Ovary (tissue), 9 donors: ENCODE measurements around the gene APOC4. TPM values are rescaled to one million over a fixed set of nuclear protein-coding genes. Genes with fewer than 3 reads are reported as not detected.

Source experiments
- DNase-seq, 5 donors: peaks; one replicate each; pipeline ENCODE4 v3.0.0-alpha.2; 2019 to 2020
- H3K27ac ChIP-seq, 2 donors: fragments of 200-600 bp; one replicate each; pipeline versions ENCODE4 v1.5.1 to v1.8.0; 2019 to 2022
- H3K27me3 ChIP-seq: fragments of 200-600 bp; one replicate; pipeline ENCODE4 v1.8.0; 2022
- H3K36me3 ChIP-seq: fragments of 200-600 bp; sonication (generic); one replicate; pipeline ENCODE4 v1.5.1; 2019
- H3K4me1 ChIP-seq: one replicate; pipeline ENCODE4 v1.8.1; 2013; ENCODE audit warnings: mild to moderate bottlenecking, moderate library complexity; ENCODE audit not compliant: insufficient read depth
- H3K4me3 ChIP-seq: fragments of 200-600 bp; sonication (generic); one replicate; pipeline ENCODE4 v1.5.1; 2017
- H3K9me3 ChIP-seq, 2 donors: fragments of 200-600 bp in 1 of 2; sonication (generic) in 1 of 2; one replicate each; pipeline versions ENCODE4 v1.5.1 to v1.8.1; 2013 to 2019; ENCODE audit warnings: mild to moderate bottlenecking in 1 of 2, moderate library complexity in 1 of 2
- CTCF ChIP-seq, 3 donors: fragments of 450-650 bp in 2 of 3; fragments of 200-600 bp in 1 of 3; IDR thresholded peaks; one replicate each; pipeline versions ENCODE4 v1.5.1 to v1.8.0; 2016 to 2022; ENCODE audit warnings: antibody characterized with exemption in 3 of 3, mild to moderate bottlenecking in 1 of 3
- EP300 ChIP-seq: sonication (generic); formaldehyde crosslinking; IDR thresholded peaks from one replicate; pipeline ENCODE4 v1.6.1; 2017; ENCODE audit warnings: antibody characterized with exemption
- POLR2A ChIP-seq: fragments of 450-650 bp; IDR thresholded peaks from one replicate; pipeline ENCODE4 v1.6.1; 2017; ENCODE audit warnings: antibody characterized with exemption, mild to moderate bottlenecking, moderate library complexity
- WGBS, 3 donors: extraction: QIAGEN DNeasy Blood & Tissue Kit in 1 of 3; methylation state at CpG; one replicate each; pipeline versions ENCODE4 v1.1.5 to v1.1.7; 2013 to 2017; 5-methylcytosine and 5-hydroxymethylcytosine counted together
- intact Hi-C, 4 donors: fragments of 100-400 bp; cut with DNase I; formaldehyde crosslinking; loops; one replicate each; pipeline versions ENCODE4 v1.11.0 to v1.15.1; 2022 to 2023
- polyA plus RNA-seq, 2 donors: library from polyadenylated mRNA; stranded (reverse); fragments of 200-250 nt in 1 of 2; fragments of 350-450 nt in 1 of 2; fragmentation: Illumina TruSeq in 1 of 2; extraction: RNeasy Lipid Tissue Mini Kit (QIAGEN cat#74804) in 1 of 2; gene quantifications; one replicate each; pipeline ENCODE4 v1.2.3, GENCODE V29; 2013 to 2014
- total RNA-seq, 7 donors: library from RNA; depleted of rRNA in 2 of 7; stranded (reverse); fragments of >200 nt in 2 of 7; fragmentation: NEBNext Ultra II Directional in 3 of 7; extraction: Animal tissue kit (Norgen Biotek cat#: 25700) in 3 of 7; gene quantifications; one replicate each; pipeline versions ENCODE4 v1.1.0 to v1.2.4, GENCODE V29; 2016 to 2023
- donor health status: DM: no; HTN: no; CAD: no; lungs with moderate emphysema.
- donor health status: DM: no; HTN: no; CAD: no.
- donor health status: Bipolar disorder and iron deficiency.
- donor health status: DM: yes; HTN: yes; CAD: no.
- donor health status: DM: no; HTN: no; CAD: no.
- donor health status: DM: yes; HTN: yes; CAD: no.

APOC4 gene
- total and polyA plus RNA-seq, 9 donors, result 0.57 TPM; not detected in 8

GRCh38 chr19:44990966-44991365 lies 48.9 kb downstream of the APOC4 start:
- Histone ChIP-seq H3K4me1 (no peaks in the 10 kb centered on the region), H3K27me3 (no peaks in the 10 kb centered on the region), H3K27ac (no peak overlapping the region), H3K4me3 (no peak overlapping the region), H3K36me3 (no peaks in the 10 kb centered on the region), H3K9me3 (no peaks in the 10 kb centered on the region)
- no peak for DNase-seq
- 89 to 95% (median 93%) methylated on average over 7 to 12 of the region's 12 CpGs for WGBS, 3 donors
- TF ChIP-seq EP300, result no peak
- TF ChIP-seq POLR2A, result no peak
- TF ChIP-seq CTCF (IDR thresholded peaks at IDR 0.05), result no peak
- intact Hi-C loops, result no loop called here

- Histone ChIP-seq H3K36me3 (no peaks in the 10 kb centered on the region), H3K9me3 (no peaks in the 10 kb centered on the region), H3K4me3 (no peak overlapping the region), H3K4me1 (no peaks in the 10 kb centered on the region), H3K27ac (no peak overlapping the region), H3K27me3 (no peaks in the 10 kb centered on the region)
- WGBS, 3 donors, result 82 to 86% (median 86%) methylated on average over 43 to 44 of the region's 44 CpGs
- DNase-seq, result no peak
- intact Hi-C loops, result no loop called here
- no peak for TF ChIP-seq CTCF (IDR thresholded peaks at IDR 0.05)
- TF ChIP-seq EP300, result no peak
- no peak for TF ChIP-seq POLR2A
Observed at GRCh38 chr19:44992336-44993163, 50.5 kb downstream of the APOC4 start.

GRCh38 chr19:44993526-44993925 lies 51.5 kb downstream of the APOC4 start:
- Histone ChIP-seq H3K9me3 (no peaks in the 10 kb centered on the region), H3K4me1 (no peaks in the 10 kb centered on the region), H3K36me3 (no peaks in the 10 kb centered on the region), H3K27me3 (no peaks in the 10 kb centered on the region), H3K27ac (no peak overlapping the region), H3K4me3 (no peak overlapping the region)
- TF ChIP-seq EP300 (no peak), POLR2A (no peak), CTCF (IDR thresholded peaks at IDR 0.05) (no peak)
- intact Hi-C loops, result no loop called here
- no peak for DNase-seq
- 80 to 83% (median 81%) methylated on average over 6 of the region's 6 CpGs for WGBS, 3 donors

- no peak overlapping the region for H3K27ac ChIP-seq
- H3K9me3 ChIP-seq, result no peaks in the 10 kb centered on the region
- WGBS, 3 donors, result 81 to 86% (median 82%) methylated on average over 12 of the region's 12 CpGs
- TF ChIP-seq CTCF (IDR thresholded peaks at IDR 0.05), result no peak
- no peak for TF ChIP-seq EP300
- no peak for TF ChIP-seq POLR2A
- H3K27me3 ChIP-seq, result no peaks in the 10 kb centered on the region
- intact Hi-C loops, result no loop called here
- no peaks in the 10 kb centered on the region for H3K4me1 ChIP-seq
- H3K36me3 ChIP-seq, result no peaks in the 10 kb centered on the region
- no peak overlapping the region for H3K4me3 ChIP-seq
- no peak for DNase-seq
Observed at GRCh38 chr19:44993926-44994537, 52.0 kb downstream of the APOC4 start.

Other genes starting within 250 kb of the APOC4 start
- gene CEACAM16, start 243.1 kb upstream of the APOC4 start, total RNA-seq, result not detected
- gene CEACAM16, start 243.1 kb upstream of the APOC4 start, polyA plus RNA-seq, result not detected
- 100 to 1,000 TPM in 2 of 7 donors, 10 to 100 TPM in 5; 17.8 to 141 (median 50.7) TPM for gene BCL3, start 193.5 kb upstream of the APOC4 start, total RNA-seq
- 10 to 100 TPM in 1 of 2 donors, 1 to 10 TPM in 1; 3.2 to 43.4 TPM for gene BCL3, start 193.5 kb upstream of the APOC4 start, polyA plus RNA-seq
- 10 to 100 TPM in 1 of 7 donors, 1 to 10 TPM in 3, under 1 TPM in 1, not detected in 2; 0.46 to 10.3 (median 2.2) TPM for gene CBLC, start 164.3 kb upstream of the APOC4 start, total RNA-seq
- under 1 TPM in 1 of 2 donors, not detected in 1; 0.08 TPM for gene CBLC, start 164.3 kb upstream of the APOC4 start, polyA plus RNA-seq
- 100 to 1,000 TPM in 2 of 7 donors, 10 to 100 TPM in 5; 18.4 to 419 (median 87.0) TPM for gene BCAM, start 133.1 kb upstream of the APOC4 start, total RNA-seq
- 10 to 100 TPM in 1 of 2 donors, 1 to 10 TPM in 1; 9.7 to 62.0 TPM for gene BCAM, start 133.1 kb upstream of the APOC4 start, polyA plus RNA-seq
- 100 to 1,000 TPM in 1 of 7 donors, 10 to 100 TPM in 6; 37.8 to 185 (median 71.8) TPM for gene NECTIN2, start 95.9 kb upstream of the APOC4 start, total RNA-seq
- gene NECTIN2, start 95.9 kb upstream of the APOC4 start, polyA plus RNA-seq, result 10 to 100 TPM; 40.3 to 76.3 TPM
- gene TOMM40, start 51.0 kb upstream of the APOC4 start, total RNA-seq, result 10 to 100 TPM; 23.5 to 63.9 (median 43.7) TPM
- 10 to 100 TPM; 11.1 to 23.1 TPM for gene TOMM40, start 51.0 kb upstream of the APOC4 start, polyA plus RNA-seq
- gene APOE, start 36.4 kb upstream of the APOC4 start, total RNA-seq, result 100 to 1,000 TPM; 138 to 799 (median 455) TPM
- 100 to 1,000 TPM; 124 to 934 TPM for gene APOE, start 36.4 kb upstream of the APOC4 start, polyA plus RNA-seq
- 100 to 1,000 TPM in 1 of 7 donors, 10 to 100 TPM in 6; 14.4 to 104 (median 45.0) TPM for gene APOC1, start 27.6 kb upstream of the APOC4 start, total RNA-seq
- 100 to 1,000 TPM in 1 of 2 donors, 10 to 100 TPM in 1; 96.5 to 625 TPM for gene APOC1, start 27.6 kb upstream of the APOC4 start, polyA plus RNA-seq
- 1 to 10 TPM in 2 of 7 donors, under 1 TPM in 1, not detected in 4; 0.32 to 1.6 (median 1.1) TPM for gene APOC2, start 3.8 kb downstream of the APOC4 start, total RNA-seq
- gene APOC2, start 3.8 kb downstream of the APOC4 start, polyA plus RNA-seq, result 1 to 10 TPM in 1 of 2 donors, under 1 TPM in 1; 0.34 to 5.5 TPM
- gene CLPTM1, start 13.1 kb downstream of the APOC4 start, total RNA-seq, result 100 to 1,000 TPM in 1 of 7 donors, 10 to 100 TPM in 6; 36.4 to 103 (median 82.0) TPM
- gene CLPTM1, start 13.1 kb downstream of the APOC4 start, polyA plus RNA-seq, result 10 to 100 TPM; 68.8 to 71.6 TPM
- 10 to 100 TPM in 5 of 7 donors, 1 to 10 TPM in 2; 5.4 to 23.2 (median 10.4) TPM for gene RELB, start 59.2 kb downstream of the APOC4 start, total RNA-seq
- 1 to 10 TPM; 3.0 to 7.1 TPM for gene RELB, start 59.2 kb downstream of the APOC4 start, polyA plus RNA-seq
- gene CLASRP, start 96.8 kb downstream of the APOC4 start, total RNA-seq, result 100 to 1,000 TPM in 2 of 7 donors, 10 to 100 TPM in 5; 52.3 to 113 (median 80.3) TPM
- 10 to 100 TPM; 29.5 to 82.1 TPM for gene CLASRP, start 96.8 kb downstream of the APOC4 start, polyA plus RNA-seq
- 1 to 10 TPM in 1 of 7 donors, under 1 TPM in 6; 0.24 to 2.4 (median 0.52) TPM for gene ZNF296, start 134.2 kb downstream of the APOC4 start, total RNA-seq
- gene ZNF296, start 134.2 kb downstream of the APOC4 start, polyA plus RNA-seq, result under 1 TPM in 1 of 2 donors, not detected in 1; 0.29 TPM
- 10 to 100 TPM; 10.4 to 16.0 (median 12.1) TPM for gene GEMIN7, start 137.0 kb downstream of the APOC4 start, total RNA-seq
- 10 to 100 TPM in 1 of 2 donors, 1 to 10 TPM in 1; 9.7 to 11.7 TPM for gene GEMIN7, start 137.0 kb downstream of the APOC4 start, polyA plus RNA-seq
- gene PPP1R37, start 150.9 kb downstream of the APOC4 start, total RNA-seq, result 10 to 100 TPM; 18.5 to 28.4 (median 23.1) TPM
- 10 to 100 TPM in 1 of 2 donors, 1 to 10 TPM in 1; 5.5 to 19.5 TPM for gene PPP1R37, start 150.9 kb downstream of the APOC4 start, polyA plus RNA-seq
- gene NKPD1, start 218.7 kb downstream of the APOC4 start, total RNA-seq, result under 1 TPM; 0.15 to 0.57 (median 0.20) TPM
- under 1 TPM in 1 of 2 donors, not detected in 1; 0.11 TPM for gene NKPD1, start 218.7 kb downstream of the APOC4 start, polyA plus RNA-seq
- 10 to 100 TPM; 14.2 to 32.9 (median 23.4) TPM for gene TRAPPC6A, start 236.0 kb downstream of the APOC4 start, total RNA-seq
- gene TRAPPC6A, start 236.0 kb downstream of the APOC4 start, polyA plus RNA-seq, result 10 to 100 TPM in 1 of 2 donors, 1 to 10 TPM in 1; 1.8 to 33.7 TPM
- 10 to 100 TPM in 4 of 7 donors, 1 to 10 TPM in 3; 4.1 to 12.6 (median 11.9) TPM for gene BLOC1S3, start 236.5 kb downstream of the APOC4 start, total RNA-seq
- gene BLOC1S3, start 236.5 kb downstream of the APOC4 start, polyA plus RNA-seq, result 10 to 100 TPM in 1 of 2 donors, 1 to 10 TPM in 1; 5.2 to 11.3 TPM